ENCODE measurements around the gene PTPN9. TPM values are rescaled to one million over a fixed set of nuclear protein-coding genes. Genes with fewer than 3 reads are reported as not detected.

PTPN9 gene
- total RNA-seq, 1 experiment from 2014 or later = 42.2 TPM

- Mint-ChIP-seq H3K27me3 (ENCODE audit: low read depth) (no peaks in the 10 kb centered on the region), H3K4me3 (no peak overlapping the region; a peak in 1 of 5 replicates), H3K27ac (peak overlapping the region in 2 of 3 experiments; percentile 65 to 82; a peak in 3 of 7 replicates), H3K9me3 (no peaks in the 10 kb centered on the region; a peak in 2 of 5 replicates), H3K4me1 (peaks cover 11 to 18% of the 10 kb centered on the region in 2 experiments), H3K36me3 (ENCODE audit: insufficient read depth in 1 of 3, low read depth in 3 of 3) (peaks cover 0 to 28% (median 23%) of the 10 kb centered on the region in 3 experiments)
- Histone ChIP-seq H3K9me3 (ENCODE audit: control insufficient read depth, low read depth, low read length) (no peaks in the 10 kb centered on the region), H4K91ac (ENCODE audit: insufficient read length, low read depth, low read length) (no peak overlapping the region), H4K20me1 (ENCODE audit: control insufficient read depth, insufficient read depth, insufficient read length) (no peaks in the 10 kb centered on the region), H3K4me2 (ENCODE audit: insufficient read depth, insufficient read length, low read length) (no peak overlapping the region), H3K9ac (ENCODE audit: extremely low read depth, insufficient read length, low read length) (no peak overlapping the region), H3K27ac (ENCODE audit: insufficient read length, low read depth, low read length) (no peak overlapping the region), H2BK120ac (ENCODE audit: low read depth, low read length, poor library complexity, severe bottlenecking) (no peak overlapping the region), H2BK15ac (ENCODE audit: low read depth, low read length) (no peak overlapping the region), H3K56ac (ENCODE audit: insufficient read length, low read depth, low read length) (no peak overlapping the region), H3T11ph (ENCODE audit: low read length) (no peak overlapping the region), H4K8ac (replicated peaks; ENCODE audit: insufficient read length, low read depth, low read length) (no peak overlapping the region), H3K79me2 (ENCODE audit: insufficient read depth, low read length) (peaks cover 1% of the 10 kb centered on the region; the same call in 1 of the 2 replicates), H3K18ac (ENCODE audit: insufficient read length, low read depth, low read length) (no peak overlapping the region), H4K5ac (ENCODE audit: insufficient read length, low read depth, low read length) (no peak overlapping the region), H3K4ac (ENCODE audit: low read depth, low read length) (no peak overlapping the region), H3K79me1 (ENCODE audit: insufficient read depth, low read depth, low read length, poor library complexity, severe bottlenecking) (no peaks in the 10 kb centered on the region), H2BK12ac (ENCODE audit: insufficient read length, low read depth, low read length) (no peak overlapping the region), H2AK5ac (ENCODE audit: insufficient read length, low read length) (no peak overlapping the region), H3K23ac (ENCODE audit: insufficient read length, low read depth, low read length) (no peak overlapping the region), H3K27me3 (ENCODE audit: insufficient read depth, low read length) (no peaks in the 10 kb centered on the region), H3K23me2 (ENCODE audit: insufficient read length, low read depth, low read length, poor library complexity, severe bottlenecking) (no peaks in the 10 kb centered on the region), H2AFZ (ENCODE audit: low read length) (no peak overlapping the region), H2BK20ac (ENCODE audit: low read depth, low read length, poor library complexity, severe bottlenecking) (no peak overlapping the region), H2BK5ac (ENCODE audit: insufficient read length, low read length) (no peak overlapping the region), H3K4me1 (ENCODE audit: insufficient read depth, low read length) (no peaks in the 10 kb centered on the region), H3K14ac (ENCODE audit: insufficient read depth, low read length) (no peak overlapping the region)
- TF ChIP-seq, protein P1, sequence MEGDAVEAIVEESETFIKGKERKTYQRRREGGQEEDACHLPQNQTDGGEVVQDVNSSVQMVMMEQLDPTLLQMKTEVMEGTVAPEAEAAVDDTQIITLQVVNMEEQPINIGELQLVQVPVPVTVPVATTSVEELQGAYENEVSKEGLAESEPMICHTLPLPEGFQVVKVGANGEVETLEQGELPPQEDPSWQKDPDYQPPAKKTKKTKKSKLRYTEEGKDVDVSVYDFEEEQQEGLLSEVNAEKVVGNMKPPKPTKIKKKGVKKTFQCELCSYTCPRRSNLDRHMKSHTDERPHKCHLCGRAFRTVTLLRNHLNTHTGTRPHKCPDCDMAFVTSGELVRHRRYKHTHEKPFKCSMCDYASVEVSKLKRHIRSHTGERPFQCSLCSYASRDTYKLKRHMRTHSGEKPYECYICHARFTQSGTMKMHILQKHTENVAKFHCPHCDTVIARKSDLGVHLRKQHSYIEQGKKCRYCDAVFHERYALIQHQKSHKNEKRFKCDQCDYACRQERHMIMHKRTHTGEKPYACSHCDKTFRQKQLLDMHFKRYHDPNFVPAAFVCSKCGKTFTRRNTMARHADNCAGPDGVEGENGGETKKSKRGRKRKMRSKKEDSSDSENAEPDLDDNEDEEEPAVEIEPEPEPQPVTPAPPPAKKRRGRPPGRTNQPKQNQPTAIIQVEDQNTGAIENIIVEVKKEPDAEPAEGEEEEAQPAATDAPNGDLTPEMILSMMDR (conservative IDR thresholded peaks at IDR 0.05) = no peak
- no peak for DNase-seq
- no CpG with 5 or more reads among the region's 7 CpGs for WGBS (ENCODE audit: extremely low coverage, insufficient read length, low lambda C conversion rate)
These were observed 40.7 kb downstream of the PTPN9 start for GRCh38 chr15:75538376-75538775.

Measured in H9 (cell line).